ENCODE results near the gene PCDHGA10. TPM values are rescaled to one million over a fixed set of nuclear protein-coding genes. Genes with fewer than 3 reads are reported as not detected.

The PCDHGA10 gene
- total and polyA plus RNA-seq, 2 donors from 2014 or later, result 0.47 to 5.1 TPM

- FAIRE-seq, result no peak
- no peaks in the 10 kb centered on the region for H3K4me1 ChIP-seq (ENCODE audit: control insufficient read depth in 2 of 3, insufficient read depth in 2 of 3, low read depth in 1 of 3, low read length in 3 of 3)
- H3K9me3 ChIP-seq (ENCODE audit: control insufficient read depth in 2 of 3, insufficient read depth in 1 of 3, low read length in 3 of 3), result peaks cover 3 to 31% (median 11%) of the 10 kb centered on the region in 3 donors
- intact Hi-C loops (cut with DNase I), result no loop called here
- no peaks in the 10 kb centered on the region for H3K36me3 ChIP-seq (ENCODE audit: control insufficient read depth in 2 of 3, insufficient read depth in 3 of 3, low read length in 3 of 3)
- H3K27me3 ChIP-seq (ENCODE audit: control insufficient read depth, insufficient read depth, low read length), result no peaks in the 10 kb centered on the region
- H3K4me3 ChIP-seq (ENCODE audit: low read length in 3 of 3), result no peak overlapping the region
- TF ChIP-seq CTCF (IDR thresholded peaks at IDR 0.05; ENCODE audit: borderline replicate concordance, extremely low read depth, insufficient read depth), result no peak
- no peak for DNase-seq
- H3K9ac ChIP-seq (ENCODE audit: low read length in 3 of 3), result no peak overlapping the region
- H3K27ac ChIP-seq (ENCODE audit: low read depth in 2 of 2, low read length in 2 of 2), result no peak overlapping the region
Measured at GRCh38 chr5:141440341-141440740, 27.6 kb downstream of the PCDHGA10 start.

DNA sequence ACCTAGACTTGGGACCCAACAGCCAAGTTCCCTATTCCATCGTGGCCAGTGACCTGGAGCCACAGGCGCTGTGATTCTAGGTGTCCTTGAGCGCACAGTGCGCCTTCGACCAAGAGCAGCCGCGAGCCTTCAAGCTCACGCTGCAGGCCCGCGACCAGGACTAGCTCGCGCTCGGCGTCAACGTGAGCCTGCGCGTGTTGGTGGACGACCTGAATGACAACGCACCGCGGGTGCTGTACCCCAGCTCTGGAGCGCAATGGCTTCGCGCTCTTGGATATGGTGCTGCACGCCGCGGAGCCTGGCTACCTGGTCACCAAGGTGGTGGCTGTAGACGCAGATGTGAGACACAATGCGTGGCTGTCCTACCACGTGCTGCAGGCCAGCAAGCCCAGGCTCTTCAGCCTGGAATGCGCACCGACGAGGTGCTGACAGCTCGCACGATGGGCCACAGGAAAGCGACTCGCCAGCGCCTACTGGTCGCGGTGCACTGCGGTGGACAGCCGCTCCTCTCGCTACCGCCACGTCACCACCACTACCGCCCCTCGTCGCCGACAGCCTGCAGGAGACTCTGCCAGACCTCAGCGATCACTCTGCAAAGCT is 28.9 kb downstream of the PCDHGA10 start:
- H3K4me3 ChIP-seq (ENCODE audit: low read length in 3 of 3), result no peak overlapping the region
- intact Hi-C loops (cut with DNase I), result no loop called here
- DNase-seq (no peak), FAIRE-seq (no peak)
- H3K9me3 ChIP-seq (ENCODE audit: control insufficient read depth in 2 of 3, insufficient read depth in 1 of 3, low read length in 3 of 3), result peaks cover 3 to 23% (median 5%) of the 10 kb centered on the region in 3 donors
- no peaks in the 10 kb centered on the region for H3K4me1 ChIP-seq (ENCODE audit: control insufficient read depth in 2 of 3, insufficient read depth in 2 of 3, low read depth in 1 of 3, low read length in 3 of 3)
- H3K27me3 ChIP-seq (ENCODE audit: control insufficient read depth, insufficient read depth, low read length), result no peaks in the 10 kb centered on the region
- no peak for TF ChIP-seq CTCF (IDR thresholded peaks at IDR 0.05; ENCODE audit: borderline replicate concordance, extremely low read depth, insufficient read depth)
- no peaks in the 10 kb centered on the region for H3K36me3 ChIP-seq (ENCODE audit: control insufficient read depth in 2 of 3, insufficient read depth in 3 of 3, low read length in 3 of 3)
- no peak overlapping the region for H3K27ac ChIP-seq (ENCODE audit: low read depth in 2 of 2, low read length in 2 of 2)
- H3K9ac ChIP-seq (ENCODE audit: low read length in 3 of 3), result no peak overlapping the region

DNA sequence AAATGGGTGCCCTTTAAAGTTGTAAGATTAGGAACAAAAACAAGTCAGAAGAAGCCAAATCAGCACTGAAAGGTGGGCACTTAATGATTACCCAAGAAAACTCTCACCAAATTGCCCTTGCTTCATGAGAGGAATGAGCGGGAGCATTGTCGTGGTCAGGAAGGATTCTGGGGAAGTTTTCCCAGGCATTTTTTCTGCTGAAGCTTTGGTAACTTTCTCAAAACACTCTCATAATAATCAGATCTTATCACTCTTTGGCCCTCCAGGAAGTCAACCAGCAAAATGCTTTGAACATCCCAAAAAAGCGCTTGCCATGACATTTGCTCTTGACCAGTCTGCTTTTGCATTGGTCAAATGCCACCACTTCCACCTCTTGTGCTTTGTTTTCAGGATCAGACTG is 52.6 kb downstream of the PCDHGA10 start:
- no peak overlapping the region for H3K4me3 ChIP-seq (ENCODE audit: low read length in 3 of 3)
- FAIRE-seq (no peak), DNase-seq (no peak)
- no peaks in the 10 kb centered on the region for H3K36me3 ChIP-seq (ENCODE audit: control insufficient read depth in 2 of 3, insufficient read depth in 3 of 3, low read length in 3 of 3)
- intact Hi-C loops (cut with DNase I), result no loop called here
- no peak overlapping the region for H3K27ac ChIP-seq (ENCODE audit: low read depth in 2 of 2, low read length in 2 of 2)
- no peak for TF ChIP-seq CTCF (IDR thresholded peaks at IDR 0.05; ENCODE audit: borderline replicate concordance, extremely low read depth, insufficient read depth)
- no peaks in the 10 kb centered on the region for H3K4me1 ChIP-seq (ENCODE audit: control insufficient read depth in 2 of 3, insufficient read depth in 2 of 3, low read depth in 1 of 3, low read length in 3 of 3)
- no peaks in the 10 kb centered on the region for H3K27me3 ChIP-seq (ENCODE audit: control insufficient read depth, insufficient read depth, low read length)
- no peak overlapping the region for H3K9ac ChIP-seq (ENCODE audit: low read length in 3 of 3)
- H3K9me3 ChIP-seq (ENCODE audit: control insufficient read depth in 2 of 3, insufficient read depth in 1 of 3, low read length in 3 of 3), result no peaks in the 10 kb centered on the region

Other genes with a start within 250 kb of the PCDHGA10 start
Only the 30 nearest of the 37 such genes appear.
- 2.3 TPM for gene PCDHB10, start 220.6 kb upstream of the PCDHGA10 start, total RNA-seq
- 0.73 TPM for gene PCDHB10, start 220.6 kb upstream of the PCDHGA10 start, polyA plus RNA-seq (ENCODE audit: insufficient read depth, low read depth, low replicate concordance)
- gene PCDHB11, start 213.4 kb upstream of the PCDHGA10 start, total RNA-seq, result 4.3 TPM
- gene PCDHB11, start 213.4 kb upstream of the PCDHGA10 start, polyA plus RNA-seq (ENCODE audit: insufficient read depth, low read depth, low replicate concordance), result 0.47 TPM
- 2.5 TPM for gene PCDHB12, start 204.3 kb upstream of the PCDHGA10 start, total RNA-seq
- 0.77 TPM for gene PCDHB12, start 204.3 kb upstream of the PCDHGA10 start, polyA plus RNA-seq (ENCODE audit: insufficient read depth, low read depth, low replicate concordance)
- gene PCDHB13, start 199.1 kb upstream of the PCDHGA10 start, total RNA-seq, result 5.9 TPM
- gene PCDHB13, start 199.1 kb upstream of the PCDHGA10 start, polyA plus RNA-seq (ENCODE audit: insufficient read depth, low read depth, low replicate concordance), result 0.86 TPM
- gene PCDHB14, start 189.6 kb upstream of the PCDHGA10 start, total RNA-seq, result 6.2 TPM
- 2.0 TPM for gene PCDHB14, start 189.6 kb upstream of the PCDHGA10 start, polyA plus RNA-seq (ENCODE audit: insufficient read depth, low read depth, low replicate concordance)
- 6.0 TPM for gene PCDHB15, start 167.6 kb upstream of the PCDHGA10 start, total RNA-seq
- gene PCDHB15, start 167.6 kb upstream of the PCDHGA10 start, polyA plus RNA-seq (ENCODE audit: insufficient read depth, low read depth, low replicate concordance), result 1.8 TPM
- gene SLC25A2, start 108.9 kb upstream of the PCDHGA10 start, total RNA-seq, result 0.94 TPM
- not detected for gene SLC25A2, start 108.9 kb upstream of the PCDHGA10 start, polyA plus RNA-seq (ENCODE audit: insufficient read depth, low read depth, low replicate concordance)
- 73.5 TPM for gene TAF7, start 92.2 kb upstream of the PCDHGA10 start, total RNA-seq
- 71.3 TPM for gene TAF7, start 92.2 kb upstream of the PCDHGA10 start, polyA plus RNA-seq (ENCODE audit: insufficient read depth, low read depth, low replicate concordance)
- gene PCDHGA1, start 82.5 kb upstream of the PCDHGA10 start, total RNA-seq, result 0.69 TPM
- 0.19 TPM for gene PCDHGA1, start 82.5 kb upstream of the PCDHGA10 start, polyA plus RNA-seq (ENCODE audit: insufficient read depth, low read depth, low replicate concordance)
- gene PCDHGA2, start 74.2 kb upstream of the PCDHGA10 start, total RNA-seq, result 4.7 TPM
- gene PCDHGA2, start 74.2 kb upstream of the PCDHGA10 start, polyA plus RNA-seq (ENCODE audit: insufficient read depth, low read depth, low replicate concordance), result 0.73 TPM
- 4.0 TPM for gene PCDHGA3, start 69.2 kb upstream of the PCDHGA10 start, total RNA-seq
- gene PCDHGA3, start 69.2 kb upstream of the PCDHGA10 start, polyA plus RNA-seq (ENCODE audit: insufficient read depth, low read depth, low replicate concordance), result 0.22 TPM
- gene PCDHGB1, start 62.9 kb upstream of the PCDHGA10 start, total RNA-seq, result 2.9 TPM
- gene PCDHGB1, start 62.9 kb upstream of the PCDHGA10 start, polyA plus RNA-seq (ENCODE audit: insufficient read depth, low read depth, low replicate concordance), result 0.37 TPM
- gene PCDHGA4, start 58.0 kb upstream of the PCDHGA10 start, total RNA-seq, result 3.9 TPM
- gene PCDHGA4, start 58.0 kb upstream of the PCDHGA10 start, polyA plus RNA-seq (ENCODE audit: insufficient read depth, low read depth, low replicate concordance), result 0.13 TPM
- gene PCDHGB2, start 53.0 kb upstream of the PCDHGA10 start, total RNA-seq, result 4.0 TPM
- not detected for gene PCDHGB2, start 53.0 kb upstream of the PCDHGA10 start, polyA plus RNA-seq (ENCODE audit: insufficient read depth, low read depth, low replicate concordance)
- gene PCDHGA5, start 48.8 kb upstream of the PCDHGA10 start, total RNA-seq, result 2.8 TPM
- gene PCDHGA5, start 48.8 kb upstream of the PCDHGA10 start, polyA plus RNA-seq (ENCODE audit: insufficient read depth, low read depth, low replicate concordance), result not detected
- 4.4 TPM for gene PCDHGB3, start 42.7 kb upstream of the PCDHGA10 start, total RNA-seq
- gene PCDHGB3, start 42.7 kb upstream of the PCDHGA10 start, polyA plus RNA-seq (ENCODE audit: insufficient read depth, low read depth, low replicate concordance), result 0.15 TPM
- gene PCDHGA6, start 39.1 kb upstream of the PCDHGA10 start, total RNA-seq, result 7.2 TPM
- 0.34 TPM for gene PCDHGA6, start 39.1 kb upstream of the PCDHGA10 start, polyA plus RNA-seq (ENCODE audit: insufficient read depth, low read depth, low replicate concordance)
- 4.1 TPM for gene PCDHGA7, start 30.2 kb upstream of the PCDHGA10 start, total RNA-seq
- gene PCDHGA7, start 30.2 kb upstream of the PCDHGA10 start, polyA plus RNA-seq (ENCODE audit: insufficient read depth, low read depth, low replicate concordance), result 0.49 TPM
- gene PCDHGB4, start 25.3 kb upstream of the PCDHGA10 start, total RNA-seq, result 6.1 TPM
- gene PCDHGB4, start 25.3 kb upstream of the PCDHGA10 start, polyA plus RNA-seq (ENCODE audit: insufficient read depth, low read depth, low replicate concordance), result 1.0 TPM
- 1.8 TPM for gene PCDHGA8, start 20.4 kb upstream of the PCDHGA10 start, total RNA-seq
- gene PCDHGA8, start 20.4 kb upstream of the PCDHGA10 start, polyA plus RNA-seq (ENCODE audit: insufficient read depth, low read depth, low replicate concordance), result 0.09 TPM
- gene PCDHGB5, start 15.0 kb upstream of the PCDHGA10 start, total RNA-seq, result 12.3 TPM
- gene PCDHGB5, start 15.0 kb upstream of the PCDHGA10 start, polyA plus RNA-seq (ENCODE audit: insufficient read depth, low read depth, low replicate concordance), result 0.82 TPM
- 7.6 TPM for gene PCDHGA9, start 10.2 kb upstream of the PCDHGA10 start, total RNA-seq
- gene PCDHGA9, start 10.2 kb upstream of the PCDHGA10 start, polyA plus RNA-seq (ENCODE audit: insufficient read depth, low read depth, low replicate concordance), result 0.54 TPM
- 7.5 TPM for gene PCDHGB6, start 5.0 kb upstream of the PCDHGA10 start, total RNA-seq
- gene PCDHGB6, start 5.0 kb upstream of the PCDHGA10 start, polyA plus RNA-seq (ENCODE audit: insufficient read depth, low read depth, low replicate concordance), result 0.22 TPM
- 15.1 TPM for gene PCDHGB7, start 4.7 kb downstream of the PCDHGA10 start, total RNA-seq
- 1.0 TPM for gene PCDHGB7, start 4.7 kb downstream of the PCDHGA10 start, polyA plus RNA-seq (ENCODE audit: insufficient read depth, low read depth, low replicate concordance)
- gene PCDHGA11, start 8.1 kb downstream of the PCDHGA10 start, total RNA-seq, result 3.6 TPM
- gene PCDHGA11, start 8.1 kb downstream of the PCDHGA10 start, polyA plus RNA-seq (ENCODE audit: insufficient read depth, low read depth, low replicate concordance), result 0.37 TPM
- gene PCDHGA12, start 17.5 kb downstream of the PCDHGA10 start, total RNA-seq, result 4.0 TPM
- gene PCDHGA12, start 17.5 kb downstream of the PCDHGA10 start, polyA plus RNA-seq (ENCODE audit: insufficient read depth, low read depth, low replicate concordance), result 0.24 TPM
- 51.5 TPM for gene PCDHGC3, start 63.0 kb downstream of the PCDHGA10 start, total RNA-seq
- gene PCDHGC3, start 63.0 kb downstream of the PCDHGA10 start, polyA plus RNA-seq (ENCODE audit: insufficient read depth, low read depth, low replicate concordance), result 41.0 TPM
- gene PCDHGC4, start 72.0 kb downstream of the PCDHGA10 start, total RNA-seq, result 1.5 TPM
- not detected for gene PCDHGC4, start 72.0 kb downstream of the PCDHGA10 start, polyA plus RNA-seq (ENCODE audit: insufficient read depth, low read depth, low replicate concordance)
- 1.4 TPM for gene PCDHGC5, start 76.1 kb downstream of the PCDHGA10 start, total RNA-seq
- gene PCDHGC5, start 76.1 kb downstream of the PCDHGA10 start, polyA plus RNA-seq (ENCODE audit: insufficient read depth, low read depth, low replicate concordance), result not detected
- gene DIAPH1, start 206.0 kb downstream of the PCDHGA10 start, total RNA-seq, result 156 TPM
- 60.6 TPM for gene DIAPH1, start 206.0 kb downstream of the PCDHGA10 start, polyA plus RNA-seq (ENCODE audit: insufficient read depth, low read depth, low replicate concordance)

All from kidney (tissue), 14 donors.